ENCODE results near the gene SSR1.
"Not testable (repeated sequence)": the region's sequence is repeated elsewhere in the genome, so short reads cannot be mapped to it uniquely, and the experiment has no call there.

SSR1 gene

DNA sequence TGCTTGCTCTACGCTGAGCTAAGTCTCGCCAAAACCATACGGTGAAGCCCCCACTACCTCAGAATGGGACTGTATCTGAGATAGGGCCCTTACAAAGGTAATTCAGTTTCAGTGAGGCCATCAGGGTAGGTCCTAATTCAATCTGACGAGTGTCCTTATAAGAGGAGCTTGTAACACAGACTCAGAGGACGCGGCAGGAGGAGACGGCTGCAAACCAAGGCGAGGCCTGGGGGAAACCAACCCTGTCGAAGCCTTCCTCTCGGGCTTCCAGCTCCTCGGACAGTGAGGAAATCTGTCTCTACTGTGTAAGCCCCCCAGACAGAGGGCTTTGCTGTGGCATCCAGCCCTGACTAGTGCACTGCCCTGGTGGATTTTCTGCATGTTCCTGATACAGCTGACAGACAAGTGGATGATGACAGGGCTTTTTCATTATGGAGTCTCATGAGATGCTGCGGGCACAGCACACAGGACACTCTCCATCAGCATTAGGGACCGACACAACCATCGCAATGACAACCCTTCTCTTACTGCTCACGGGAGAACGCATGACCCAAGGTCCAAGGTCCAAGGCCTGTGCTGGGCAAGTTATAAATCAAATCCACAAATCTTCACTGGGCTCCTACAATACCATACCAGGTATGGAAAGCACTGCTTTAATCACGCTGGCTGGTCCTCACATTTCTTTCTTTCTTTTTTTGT lies 48.2 kb downstream of the SSR1 start:
- Mint-ChIP-seq H3K27me3 (peaks cover 2% of the 10 kb centered on the region), H3K36me3 (no peaks in the 10 kb centered on the region), H3K27ac (no peak overlapping the region), H3K9me3 (no peaks in the 10 kb centered on the region), H3K4me1 (peaks cover 13% of the 10 kb centered on the region), H3K4me3 (no peak overlapping the region)
- ATAC-seq (ENCODE audit: low read depth) (no peak), DNase-seq (ENCODE audit: low spot score in 2 of 2) (no peak)

GRCh38 chr6:7264041-7264440 lies 49.0 kb downstream of the SSR1 start:
- no peaks in the 10 kb centered on the region for H3K27me3 Mint-ChIP-seq
- DNase-seq (ENCODE audit: low spot score in 2 of 2) (no peak), ATAC-seq (ENCODE audit: low read depth) (no peak)
- no peaks in the 10 kb centered on the region for H3K9me3 Mint-ChIP-seq
- no peak overlapping the region for H3K27ac Mint-ChIP-seq
- peaks cover 13% of the 10 kb centered on the region for H3K4me1 Mint-ChIP-seq
- H3K36me3 Mint-ChIP-seq: no peaks in the 10 kb centered on the region
- no peak overlapping the region for H3K4me3 Mint-ChIP-seq

DNA sequence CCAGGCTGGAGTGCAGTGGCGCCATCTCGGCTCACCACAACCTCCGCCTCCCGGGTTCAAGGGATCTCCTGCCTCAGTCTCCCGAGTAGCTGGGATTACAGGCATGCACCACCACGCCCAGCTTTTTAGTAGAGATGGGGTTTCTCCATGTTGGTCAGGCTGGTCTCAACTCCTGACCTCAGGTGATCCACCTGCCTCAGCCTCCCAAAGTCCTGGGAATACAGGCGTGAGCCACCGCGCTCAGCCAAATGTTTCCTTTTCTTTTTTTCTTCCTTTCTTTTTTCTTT lies 49.5 kb downstream of the SSR1 start:
- H3K9me3 Mint-ChIP-seq; DNase-seq (ENCODE audit: low spot score in 2 of 2); H3K27ac Mint-ChIP-seq; ATAC-seq (ENCODE audit: low read depth); H3K27me3 Mint-ChIP-seq; H3K4me3 Mint-ChIP-seq; H3K36me3 Mint-ChIP-seq: not testable (repeated sequence)
- H3K4me1 Mint-ChIP-seq: peaks cover 13% of the 10 kb centered on the region

DNA sequence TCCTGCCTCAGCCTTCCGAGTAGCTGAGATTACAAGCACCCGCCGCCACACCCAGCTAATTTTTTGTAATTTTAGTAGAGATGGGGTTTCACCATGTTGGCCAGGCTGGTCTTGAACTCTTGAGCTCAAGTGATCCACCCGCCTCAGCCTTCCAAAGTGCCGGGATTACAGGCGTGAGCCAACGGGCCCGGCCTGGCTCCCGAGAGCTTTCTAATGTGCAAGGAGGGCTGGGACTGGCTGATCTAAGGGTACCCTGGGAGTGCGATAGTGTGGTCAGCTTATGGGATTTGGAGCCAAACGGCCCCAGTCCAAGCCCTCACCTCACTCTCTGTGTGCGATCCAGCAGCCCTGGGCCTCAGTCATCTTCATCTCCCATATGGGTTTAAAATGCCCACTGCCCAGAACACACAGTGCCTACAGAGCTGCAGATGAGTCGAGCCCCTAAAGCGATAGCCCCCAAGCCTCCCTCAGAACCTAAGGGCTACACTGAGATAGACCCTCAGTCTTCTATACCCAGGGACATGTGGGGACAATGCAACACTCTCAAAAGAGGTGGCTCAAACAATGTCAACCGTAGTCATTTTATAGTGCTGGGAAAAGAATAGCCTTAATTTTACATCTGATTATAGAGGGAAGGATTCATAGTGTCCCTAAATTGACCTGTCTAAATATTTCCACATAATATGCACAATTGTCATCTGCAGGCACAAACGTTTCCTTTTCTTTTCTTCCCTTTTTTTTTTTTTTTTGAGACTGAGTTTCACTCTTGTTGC lies 50.1 kb downstream of the SSR1 start:
- Mint-ChIP-seq H3K27ac (no peak overlapping the region), H3K27me3 (no peaks in the 10 kb centered on the region), H3K4me3 (peak overlapping the region; percentile 89), H3K9me3 (no peaks in the 10 kb centered on the region), H3K36me3 (no peaks in the 10 kb centered on the region), H3K4me1 (peaks cover 13% of the 10 kb centered on the region)
- no peak for DNase-seq (ENCODE audit: low spot score in 2 of 2)
- no peak for ATAC-seq (ENCODE audit: low read depth)

- no peaks in the 10 kb centered on the region for H3K27me3 Mint-ChIP-seq
- peaks cover 13% of the 10 kb centered on the region for H3K4me1 Mint-ChIP-seq
- H3K36me3 Mint-ChIP-seq: no peaks in the 10 kb centered on the region
- no peak overlapping the region for H3K27ac Mint-ChIP-seq
- DNase-seq (ENCODE audit: low spot score in 2 of 2) (no peak), ATAC-seq (ENCODE audit: low read depth) (no peak)
- peak overlapping the region; percentile 89 for H3K4me3 Mint-ChIP-seq
- H3K9me3 Mint-ChIP-seq: no peaks in the 10 kb centered on the region
Observed at GRCh38 chr6:7261852-7262461, 51.0 kb downstream of the SSR1 start.

- H3K27ac Mint-ChIP-seq: peak overlapping the region; percentile 71
- ATAC-seq (ENCODE audit: low read depth): peak; percentile 86
- peak; percentile 30 to 34 for DNase-seq (ENCODE audit: low spot score in 2 of 2)
- H3K27me3 Mint-ChIP-seq: no peaks in the 10 kb centered on the region
- peak overlapping the region; percentile 89 for H3K4me3 Mint-ChIP-seq
- no peaks in the 10 kb centered on the region for H3K9me3 Mint-ChIP-seq
- peaks cover 13% of the 10 kb centered on the region for H3K4me1 Mint-ChIP-seq
- H3K36me3 Mint-ChIP-seq: no peaks in the 10 kb centered on the region
Observed at GRCh38 chr6:7261032-7261841, 51.8 kb downstream of the SSR1 start.

DNA sequence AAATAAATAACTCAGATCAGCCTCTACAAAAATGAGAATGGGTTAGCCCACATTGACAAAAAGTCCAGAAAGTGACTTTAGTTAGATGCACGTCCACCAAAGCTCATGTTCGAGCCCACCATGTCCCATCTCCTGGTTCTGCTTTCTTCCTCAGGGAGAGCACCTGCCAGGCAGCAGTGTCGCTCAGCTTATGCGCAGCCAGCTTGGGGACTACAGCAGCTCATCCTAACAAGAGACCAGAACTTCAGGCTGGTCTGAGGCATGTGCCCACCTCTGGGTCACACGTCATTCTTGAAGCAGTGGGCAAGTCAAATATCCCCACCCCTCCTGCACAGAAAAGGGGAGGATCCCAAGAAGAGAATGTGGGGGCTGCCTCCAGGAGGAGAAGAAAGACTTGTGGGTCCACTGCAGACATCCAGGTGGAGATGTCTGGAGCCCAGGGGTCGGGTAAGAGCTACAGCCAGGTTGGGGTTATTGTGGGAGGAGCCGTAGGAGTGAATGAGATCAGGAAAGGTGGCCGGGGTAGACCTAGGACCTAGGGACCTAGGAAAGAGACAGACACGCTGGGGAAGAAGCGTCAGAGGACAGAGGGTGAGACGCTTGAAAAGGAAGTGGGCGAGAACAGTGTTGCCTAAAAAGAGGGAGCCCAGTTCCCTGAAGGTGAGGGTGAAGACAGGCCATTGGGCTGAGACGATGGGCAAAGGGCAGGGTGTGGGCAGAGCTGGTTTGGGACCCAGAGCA lies 52.5 kb downstream of the SSR1 start:
- H3K27ac Mint-ChIP-seq: peak overlapping the region; percentile 71
- peak overlapping the region; percentile 89 for H3K4me3 Mint-ChIP-seq
- no peak for DNase-seq (ENCODE audit: low spot score in 2 of 2)
- ATAC-seq (ENCODE audit: low read depth): peak; percentile 25
- no peaks in the 10 kb centered on the region for H3K9me3 Mint-ChIP-seq
- no peaks in the 10 kb centered on the region for H3K36me3 Mint-ChIP-seq
- H3K4me1 Mint-ChIP-seq: peaks cover 13% of the 10 kb centered on the region
- no peaks in the 10 kb centered on the region for H3K27me3 Mint-ChIP-seq

- Mint-ChIP-seq H3K27ac (no peak overlapping the region), H3K4me3 (no peak overlapping the region), H3K36me3 (no peaks in the 10 kb centered on the region), H3K27me3 (no peaks in the 10 kb centered on the region), H3K4me1 (peaks cover 13% of the 10 kb centered on the region), H3K9me3 (no peaks in the 10 kb centered on the region)
- ATAC-seq (ENCODE audit: low read depth) (no peak), DNase-seq (ENCODE audit: low spot score in 2 of 2) (no peak)
Observed at GRCh38 chr6:7258231-7258763, 54.7 kb downstream of the SSR1 start.

- H3K27ac Mint-ChIP-seq: no peak overlapping the region
- no peak for ATAC-seq (ENCODE audit: low read depth)
- H3K4me3 Mint-ChIP-seq: no peak overlapping the region
- H3K4me1 Mint-ChIP-seq: peaks cover 13% of the 10 kb centered on the region
- H3K36me3 Mint-ChIP-seq: no peaks in the 10 kb centered on the region
- no peaks in the 10 kb centered on the region for H3K27me3 Mint-ChIP-seq
- no peaks in the 10 kb centered on the region for H3K9me3 Mint-ChIP-seq
- no peak for DNase-seq (ENCODE audit: low spot score in 2 of 2)
Observed at GRCh38 chr6:7257521-7258230, 55.3 kb downstream of the SSR1 start.

- DNase-seq (ENCODE audit: low spot score in 2 of 2): no peak
- H3K4me3 Mint-ChIP-seq: no peak overlapping the region
- no peaks in the 10 kb centered on the region for H3K27me3 Mint-ChIP-seq
- H3K27ac Mint-ChIP-seq: no peak overlapping the region
- no peaks in the 10 kb centered on the region for H3K9me3 Mint-ChIP-seq
- ATAC-seq (ENCODE audit: low read depth): no peak
- peaks cover 8% of the 10 kb centered on the region for H3K4me1 Mint-ChIP-seq
- H3K36me3 Mint-ChIP-seq: no peaks in the 10 kb centered on the region
Observed at GRCh38 chr6:7256785-7257184, 56.2 kb downstream of the SSR1 start.

DNA sequence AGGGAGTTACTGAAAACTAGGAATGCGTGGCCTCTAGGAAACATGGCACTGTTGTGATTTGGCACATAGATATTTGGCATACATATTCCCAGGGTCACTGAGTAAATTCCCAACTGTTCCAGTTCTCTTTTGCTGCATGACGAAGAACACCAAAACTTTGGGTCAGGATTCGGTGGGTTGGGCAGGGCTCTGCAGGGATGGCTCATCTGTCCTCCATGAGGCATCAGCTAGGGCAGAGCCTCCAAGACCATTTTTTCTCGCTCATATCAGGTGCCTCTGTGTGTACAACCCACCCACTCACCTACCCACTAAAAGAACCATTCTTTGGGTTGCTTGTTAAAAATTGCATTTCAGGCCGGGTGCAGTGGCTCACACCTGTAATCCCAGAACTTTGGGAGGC lies 57.1 kb downstream of the SSR1 start:
- DNase-seq (ENCODE audit: low spot score in 2 of 2): no peak
- Mint-ChIP-seq H3K27me3 (no peaks in the 10 kb centered on the region), H3K4me1 (peaks cover 6% of the 10 kb centered on the region), H3K36me3 (no peaks in the 10 kb centered on the region), H3K27ac (no peak overlapping the region), H3K9me3 (no peaks in the 10 kb centered on the region), H3K4me3 (no peak overlapping the region)
- ATAC-seq (ENCODE audit: low read depth): no peak

- Mint-ChIP-seq H3K9me3 (no peaks in the 10 kb centered on the region), H3K4me1 (peaks cover 2% of the 10 kb centered on the region), H3K27me3 (no peaks in the 10 kb centered on the region), H3K36me3 (peaks cover 2% of the 10 kb centered on the region), H3K4me3 (no peak overlapping the region), H3K27ac (no peak overlapping the region)
- ATAC-seq (ENCODE audit: low read depth) (no peak), DNase-seq (ENCODE audit: low spot score in 2 of 2) (no peak)
Observed at GRCh38 chr6:7254980-7255835, 57.8 kb downstream of the SSR1 start.

Measured in memory B cell (primary cell).